Measurements from ENCODE around the gene PRR19.
"Not testable (repeated sequence)": the region's sequence is repeated elsewhere in the genome, so short reads cannot be mapped to it uniquely, and the experiment has no call there.

The PRR19 gene

GRCh38 chr19:42301646-42302203 is at the start of gene PRR19:
Gene PRR19, plus strand, starts transcription at chr19:42302132. Its CDS starts 7,453 bp downstream, at chr19:42309585.
- no peak for DNase-seq (ENCODE audit: low spot score)
- H3K27me3 Mint-ChIP-seq (ENCODE audit: low read depth) = no peaks in the 10 kb centered on the region
- no peaks in the 10 kb centered on the region for H3K9me3 Mint-ChIP-seq
- peaks cover 17% of the 10 kb centered on the region for H3K4me1 Mint-ChIP-seq (ENCODE audit: low read depth)
- H3K27ac Mint-ChIP-seq = peak within 1 kb of the TSS; percentile 92
- H3K4me3 Mint-ChIP-seq = peak within 1 kb of the TSS; percentile 91
- H3K36me3 Mint-ChIP-seq (ENCODE audit: low read depth) = peaks cover 6% of the 10 kb centered on the region

- Mint-ChIP-seq H3K9me3 (no peaks in the 10 kb centered on the region), H3K27ac (peak overlapping the region; percentile 91), H3K4me1 (ENCODE audit: low read depth) (peaks cover 21% of the 10 kb centered on the region), H3K36me3 (ENCODE audit: low read depth) (peaks cover 7% of the 10 kb centered on the region), H3K4me3 (peak overlapping the region; percentile 95), H3K27me3 (ENCODE audit: low read depth) (peaks cover 10% of the 10 kb centered on the region)
- DNase-seq (ENCODE audit: low spot score) = no peak
Observed at GRCh38 chr19:42252365-42253244, 49.3 kb upstream of the PRR19 start.

- Mint-ChIP-seq H3K27me3 (ENCODE audit: low read depth) (peaks cover 10% of the 10 kb centered on the region), H3K27ac (peak overlapping the region; percentile 91), H3K36me3 (ENCODE audit: low read depth) (peaks cover 7% of the 10 kb centered on the region), H3K9me3 (no peaks in the 10 kb centered on the region), H3K4me3 (peak overlapping the region; percentile 95), H3K4me1 (ENCODE audit: low read depth) (peaks cover 21% of the 10 kb centered on the region)
- DNase-seq (ENCODE audit: low spot score) = peak; percentile 58
Observed at GRCh38 chr19:42253245-42254088, 48.5 kb upstream of the PRR19 start.

- Mint-ChIP-seq H3K4me1 (ENCODE audit: low read depth) (peaks cover 21% of the 10 kb centered on the region), H3K27me3 (ENCODE audit: low read depth) (peaks cover 10% of the 10 kb centered on the region), H3K27ac (peak overlapping the region; percentile 86), H3K36me3 (ENCODE audit: low read depth) (peaks cover 7% of the 10 kb centered on the region), H3K9me3 (no peaks in the 10 kb centered on the region), H3K4me3 (peak overlapping the region; percentile 64)
- peak; percentile 70 for DNase-seq (ENCODE audit: low spot score)
Observed at GRCh38 chr19:42254089-42254849, 47.7 kb upstream of the PRR19 start.

- Mint-ChIP-seq H3K27ac (peak within 1 kb of the TSS; percentile 86), H3K36me3 (ENCODE audit: low read depth) (peaks cover 4% of the 10 kb centered on the region), H3K27me3 (ENCODE audit: low read depth) (peaks cover 10% of the 10 kb centered on the region), H3K4me1 (ENCODE audit: low read depth) (peaks cover 21% of the 10 kb centered on the region), H3K4me3 (peak within 1 kb of the TSS; percentile 64), H3K9me3 (no peaks in the 10 kb centered on the region)
- DNase-seq (ENCODE audit: low spot score) = peak; percentile 93
Observed at GRCh38 chr19:42254850-42255765, 46.8 kb upstream of the PRR19 start, which contains the start of gene ERF. Gene ERF, minus strand, starts transcription at chr19:42255128. Its CDS starts 129 bp downstream, at chr19:42254999.

GRCh38 chr19:42255766-42256745 is 45.9 kb upstream of the PRR19 start:
- Mint-ChIP-seq H3K4me1 (ENCODE audit: low read depth) (peaks cover 20% of the 10 kb centered on the region), H3K27me3 (ENCODE audit: low read depth) (peaks cover 10% of the 10 kb centered on the region), H3K4me3 (peak overlapping the region; percentile 54), H3K27ac (peak overlapping the region; percentile 6), H3K9me3 (no peaks in the 10 kb centered on the region), H3K36me3 (ENCODE audit: low read depth) (peaks cover 4% of the 10 kb centered on the region)
- DNase-seq (ENCODE audit: low spot score) = no peak

GRCh38 chr19:42257842-42258241 is 44.1 kb upstream of the PRR19 start:
- Mint-ChIP-seq H3K27me3 (ENCODE audit: low read depth) (peaks cover 14% of the 10 kb centered on the region), H3K4me1 (ENCODE audit: low read depth) (peaks cover 13% of the 10 kb centered on the region)
- not testable (repeated sequence) for DNase-seq (ENCODE audit: low spot score); H3K27ac Mint-ChIP-seq; H3K9me3 Mint-ChIP-seq; H3K4me3 Mint-ChIP-seq; H3K36me3 Mint-ChIP-seq (ENCODE audit: low read depth)

GRCh38 chr19:42261763-42262162 is 40.2 kb upstream of the PRR19 start:
- H3K36me3 Mint-ChIP-seq (ENCODE audit: low read depth) = no peaks in the 10 kb centered on the region
- no peak for DNase-seq (ENCODE audit: low spot score)
- no peak overlapping the region for H3K27ac Mint-ChIP-seq
- H3K9me3 Mint-ChIP-seq = no peaks in the 10 kb centered on the region
- no peak overlapping the region for H3K4me3 Mint-ChIP-seq
- H3K27me3 Mint-ChIP-seq (ENCODE audit: low read depth) = peaks cover 5% of the 10 kb centered on the region
- peaks cover 3% of the 10 kb centered on the region for H3K4me1 Mint-ChIP-seq (ENCODE audit: low read depth)

- H3K27me3 Mint-ChIP-seq (ENCODE audit: low read depth); H3K4me3 Mint-ChIP-seq; H3K9me3 Mint-ChIP-seq; H3K27ac Mint-ChIP-seq; DNase-seq (ENCODE audit: low spot score); H3K36me3 Mint-ChIP-seq (ENCODE audit: low read depth): not testable (repeated sequence)
- H3K4me1 Mint-ChIP-seq (ENCODE audit: low read depth) = peaks cover 25% of the 10 kb centered on the region
Observed at GRCh38 chr19:42266105-42266504, 35.8 kb upstream of the PRR19 start.

- not testable (repeated sequence) for H3K27ac Mint-ChIP-seq; H3K36me3 Mint-ChIP-seq (ENCODE audit: low read depth); H3K4me3 Mint-ChIP-seq; H3K9me3 Mint-ChIP-seq; DNase-seq (ENCODE audit: low spot score); H3K27me3 Mint-ChIP-seq (ENCODE audit: low read depth)
- H3K4me1 Mint-ChIP-seq (ENCODE audit: low read depth) = peaks cover 30% of the 10 kb centered on the region
Observed at GRCh38 chr19:42266928-42267603, 34.9 kb upstream of the PRR19 start.

- Mint-ChIP-seq H3K27ac (no peak overlapping the region), H3K4me1 (ENCODE audit: low read depth) (peaks cover 29% of the 10 kb centered on the region), H3K4me3 (no peak overlapping the region), H3K9me3 (no peaks in the 10 kb centered on the region), H3K27me3 (ENCODE audit: low read depth) (peaks cover 1% of the 10 kb centered on the region), H3K36me3 (ENCODE audit: low read depth) (peaks cover 7% of the 10 kb centered on the region)
- DNase-seq (ENCODE audit: low spot score) = no peak
Observed at GRCh38 chr19:42267644-42268141, 34.2 kb upstream of the PRR19 start.
